HG03175 (cell line): ENCODE measurements around the gene SLC8A3.

ENCODE experiments used
- ATAC-seq: cut with Tn5 transposase; IDR thresholded peaks from one replicate; pipeline ENCODE4 v1.9.1; 2021; ENCODE audit warnings: mild to moderate bottlenecking, moderate library complexity; ENCODE audit not compliant: unreplicated experiment

SLC8A3 gene

DNA sequence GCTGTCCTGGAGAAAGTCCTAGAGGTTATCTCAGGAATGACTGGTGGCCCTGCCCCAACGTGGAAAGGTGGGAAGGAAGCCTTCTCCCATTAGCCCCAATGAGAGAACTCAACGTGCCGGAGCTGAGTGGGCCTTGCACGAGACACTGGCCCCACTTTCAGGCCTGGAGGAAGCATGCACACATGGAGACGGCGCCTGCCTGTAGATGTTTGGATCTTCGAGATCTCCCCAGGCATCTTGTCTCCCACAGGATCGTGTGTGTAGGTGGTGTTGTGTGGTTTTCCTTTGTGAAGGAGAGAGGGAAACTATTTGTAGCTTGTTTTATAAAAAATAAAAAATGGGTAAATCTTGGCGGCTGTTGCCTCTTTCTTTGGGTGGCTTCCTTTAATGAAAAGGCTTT is 156.7 kb downstream of the SLC8A3 start:
- ATAC-seq: no peak

GRCh38 chr14:70029296-70030132 is 159.2 kb downstream of the SLC8A3 start:
- ATAC-seq: no peak

- ATAC-seq: no peak
These were observed 160.8 kb downstream of the SLC8A3 start for GRCh38 chr14:70027785-70028428.

- ATAC-seq: no peak
These were observed 164.9 kb downstream of the SLC8A3 start for GRCh38 chr14:70023871-70024270.

DNA sequence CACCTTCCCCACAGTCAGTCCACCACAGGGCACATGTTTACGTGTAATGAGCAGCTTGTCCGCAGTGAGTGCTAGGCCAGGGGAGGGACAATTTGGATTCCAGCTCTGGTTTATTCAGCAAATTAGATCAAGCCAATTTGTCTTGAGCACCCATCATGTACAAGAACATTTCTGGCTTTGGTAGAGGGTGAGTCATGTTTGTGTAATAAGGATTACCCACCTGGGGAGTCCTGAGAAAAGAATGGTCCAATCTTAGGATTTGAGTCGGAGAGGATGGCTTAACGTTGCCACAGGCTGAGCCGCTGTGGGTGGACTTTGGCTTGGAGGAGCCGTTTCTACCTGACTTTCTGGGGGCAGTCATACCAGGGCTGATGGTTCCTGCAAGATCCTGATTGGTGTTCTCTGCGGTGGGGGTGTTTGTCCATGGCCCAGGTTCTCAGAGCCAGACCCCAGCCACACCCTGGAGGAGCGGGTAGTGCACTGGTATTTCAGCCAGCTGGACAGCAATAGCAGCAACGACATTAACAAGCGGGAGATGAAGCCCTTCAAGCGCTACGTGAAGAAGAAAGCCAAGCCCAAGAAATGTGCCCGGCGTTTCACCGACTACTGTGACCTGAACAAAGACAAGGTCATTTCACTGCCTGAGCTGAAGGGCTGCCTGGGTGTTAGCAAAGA is 165.8 kb downstream of the SLC8A3 start:
- ATAC-seq: no peak

DNA sequence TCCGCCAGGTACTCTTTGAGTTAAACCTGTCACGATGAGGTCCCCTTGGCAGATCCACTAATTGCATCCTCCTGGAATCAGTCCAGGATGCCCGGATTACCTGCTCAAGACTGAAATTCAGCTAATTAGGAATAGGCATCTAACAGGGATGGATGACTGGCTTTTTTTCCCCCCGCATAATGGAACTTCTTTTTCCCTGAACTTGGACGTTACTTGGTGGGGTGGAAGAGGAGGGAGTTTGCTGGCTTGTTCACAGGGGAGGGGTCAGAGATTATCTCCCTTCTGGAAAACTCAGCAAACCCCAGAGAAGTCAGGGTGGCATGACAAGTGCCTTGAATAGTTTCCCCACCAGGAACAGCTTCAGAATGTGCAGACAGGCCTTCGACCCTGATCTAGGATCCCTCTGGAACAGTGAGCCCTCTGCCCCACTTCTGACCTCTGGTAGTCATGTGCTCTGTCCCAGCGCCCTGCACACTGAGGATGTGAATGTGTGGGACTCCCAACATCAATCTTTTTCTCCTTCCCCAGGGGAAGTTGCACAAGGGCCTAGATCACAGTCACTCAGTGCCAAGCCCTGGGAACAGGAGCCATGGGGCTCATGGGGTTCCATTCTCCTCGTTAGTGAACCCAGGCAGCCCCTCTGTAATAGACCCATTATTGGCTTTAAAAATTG is 167.1 kb downstream of the SLC8A3 start:
- ATAC-seq: no peak

DNA sequence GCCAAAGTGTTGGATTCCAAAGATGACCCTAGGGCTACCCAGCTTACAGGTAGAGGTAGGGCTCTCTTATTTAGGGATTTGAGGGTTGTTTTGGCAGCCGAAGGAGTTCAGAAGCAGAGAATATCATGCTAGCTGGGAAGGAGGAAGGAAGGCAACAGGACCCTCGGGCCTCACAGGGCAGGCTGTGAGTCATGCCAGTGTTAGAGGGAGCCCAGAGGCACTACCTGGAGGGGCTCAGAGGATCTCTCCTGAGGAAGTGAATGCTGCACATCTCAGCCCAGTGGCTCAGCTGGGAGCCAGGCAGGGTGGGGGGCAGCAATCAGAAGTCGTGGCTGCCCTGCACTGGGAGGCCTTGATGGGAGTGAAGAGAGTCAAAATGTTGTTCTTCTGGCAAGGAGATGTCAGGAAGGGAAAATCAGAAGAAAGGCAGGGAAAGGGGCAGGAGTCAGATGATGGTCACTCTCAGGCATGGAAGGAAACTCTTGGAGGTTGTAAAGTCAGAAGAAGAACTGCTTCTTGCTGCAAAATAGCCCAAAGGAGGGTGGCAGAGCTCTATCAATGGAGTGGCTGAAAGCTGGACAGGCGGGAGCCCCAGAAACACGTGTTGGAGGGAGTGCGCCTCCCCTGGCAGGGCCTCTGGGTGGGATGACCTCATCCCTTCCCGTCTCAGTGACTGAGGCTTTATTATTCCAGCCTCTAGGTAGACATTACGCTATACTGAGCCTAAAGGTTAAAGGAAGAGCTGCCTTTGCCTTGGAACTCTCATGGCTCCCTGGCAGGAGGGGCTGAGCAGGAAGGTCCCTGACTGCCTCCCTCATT is 168.2 kb downstream of the SLC8A3 start:
- ATAC-seq: no peak

- ATAC-seq: no peak
These were observed 169.1 kb downstream of the SLC8A3 start for GRCh38 chr14:70019695-70020094.

GRCh38 chr14:70018713-70019211 is 170.0 kb downstream of the SLC8A3 start:
- peak; percentile 58 for ATAC-seq

DNA sequence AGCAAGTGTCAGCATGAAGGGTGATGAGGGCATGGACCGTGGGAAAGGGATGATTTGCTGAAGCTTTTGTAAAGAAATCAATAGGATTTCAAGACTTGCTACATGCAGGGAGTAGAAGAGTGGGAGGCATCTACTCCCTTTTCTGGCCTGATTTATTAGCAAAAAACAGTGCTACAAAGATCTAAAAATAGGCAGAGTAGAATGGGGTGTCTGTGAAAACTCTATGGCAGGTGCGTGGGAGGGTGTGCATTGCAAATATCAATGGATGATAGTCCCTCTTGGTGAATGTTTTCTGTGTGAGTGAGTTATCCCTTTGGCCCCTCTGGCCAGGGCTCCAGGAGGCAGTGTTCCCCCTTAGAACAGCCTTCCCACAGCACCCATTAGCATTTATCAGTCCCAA is 170.5 kb downstream of the SLC8A3 start:
- ATAC-seq: no peak

- ATAC-seq: no peak
These were observed 174.2 kb downstream of the SLC8A3 start for GRCh38 chr14:70014406-70015095.

DNA sequence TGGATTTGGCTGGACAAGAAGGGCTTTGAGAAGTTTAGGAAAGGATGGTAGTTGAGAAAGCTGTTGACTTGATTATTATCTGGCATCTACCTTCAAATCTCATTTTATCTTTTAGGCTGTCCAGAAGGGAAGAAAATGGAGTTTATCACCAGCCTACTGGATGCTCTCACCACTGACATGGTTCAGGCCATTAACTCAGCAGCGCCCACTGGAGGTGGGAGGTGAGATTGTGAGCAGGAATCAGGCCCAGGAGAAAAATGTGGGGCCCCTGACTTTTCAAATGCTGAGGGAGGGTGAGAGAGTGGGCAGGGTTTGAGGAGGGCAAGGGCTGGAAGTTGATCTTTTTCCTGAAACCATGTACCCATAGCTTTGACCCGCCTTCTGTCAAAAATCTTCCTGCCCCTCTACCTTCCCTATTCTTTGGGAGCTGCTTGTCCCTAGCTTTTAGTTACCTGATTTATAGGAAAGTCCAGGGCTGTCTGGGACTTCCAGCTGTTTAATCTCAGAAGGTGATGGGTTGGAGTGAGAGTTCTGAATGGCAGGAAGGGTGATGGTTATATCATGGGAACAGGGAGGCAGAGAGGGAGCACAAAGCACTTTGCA is 175.4 kb downstream of the SLC8A3 start:
- ATAC-seq: no peak

DNA sequence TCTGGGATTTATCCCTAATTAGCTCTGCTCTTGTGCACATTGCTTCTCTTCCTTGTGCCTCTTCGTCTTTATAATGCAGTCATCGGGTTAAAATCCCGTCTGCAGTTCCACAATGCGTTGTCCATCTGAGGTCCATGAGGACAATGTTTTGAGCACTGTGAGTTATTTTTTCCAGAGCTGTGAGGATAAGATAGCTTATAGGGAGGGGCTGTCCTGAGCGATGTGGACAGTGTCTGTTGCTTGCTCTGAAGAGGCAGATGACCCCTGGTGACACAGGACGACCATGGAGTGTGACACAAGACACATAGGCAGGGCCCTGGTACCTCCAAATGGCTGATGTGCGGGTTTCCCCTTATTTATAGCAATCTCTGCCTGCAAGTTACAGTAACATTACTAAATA is 177.0 kb downstream of the SLC8A3 start:
- ATAC-seq: no peak

DNA sequence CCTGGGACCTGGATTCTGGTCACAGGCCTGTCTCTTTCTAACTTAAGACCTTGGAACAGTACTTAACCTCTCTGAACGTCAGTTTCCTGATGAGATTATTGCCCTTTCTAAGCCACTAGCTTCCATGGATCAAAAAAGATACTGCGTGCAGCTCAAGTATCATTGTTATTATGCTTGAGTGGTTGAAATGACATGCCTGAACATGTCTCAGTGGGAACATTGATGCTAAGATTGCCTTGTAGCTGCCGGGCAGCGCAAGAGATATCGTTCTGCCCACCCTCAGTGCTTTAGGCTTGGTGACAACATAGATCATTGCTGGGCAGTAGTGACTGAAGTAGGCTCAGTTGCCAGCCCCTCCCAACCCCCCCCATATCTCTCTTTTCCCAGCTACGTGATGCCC is 177.7 kb downstream of the SLC8A3 start:
- ATAC-seq: no peak

GRCh38 chr14:70009961-70010360 is 178.8 kb downstream of the SLC8A3 start:
- no peak for ATAC-seq

GRCh38 chr14:70008284-70009262 is 180.2 kb downstream of the SLC8A3 start:
- ATAC-seq: no peak

GRCh38 chr14:70006699-70007098 is 182.1 kb downstream of the SLC8A3 start:
- no peak for ATAC-seq

- no peak for ATAC-seq
These were observed 183.4 kb downstream of the SLC8A3 start for GRCh38 chr14:70005281-70005805.
